Measurements from ENCODE around the gene RFX3.

RFX3 gene

GRCh38 chr9:3507395-3508077 lies 18.3 kb downstream of the RFX3 start:
- Histone ChIP-seq H3K36me3 (replicated peaks) (no peaks in the 10 kb centered on the region), H3K27ac (no peak overlapping the region), H3K27me3 (replicated peaks) (no peaks in the 10 kb centered on the region), H3K4me3 (ENCODE audit: low read depth, low read length) (no peak overlapping the region)
- no peak for DNase-seq
- in situ Hi-C loops (cut with HindIII; ENCODE audit: low pct_ligation_motif_present, low sequenced_read_pairs) = no loop called here
- TF ChIP-seq CTCF (IDR thresholded peaks at IDR 0.05; ENCODE audit: low read depth, low read length, missing control alignments) = no peak

GRCh38 chr9:3506164-3506563 lies 19.6 kb downstream of the RFX3 start:
- no peaks in the 10 kb centered on the region for H3K27me3 ChIP-seq (replicated peaks)
- H3K27ac ChIP-seq = no peak overlapping the region
- H3K4me3 ChIP-seq (ENCODE audit: low read depth, low read length) = no peak overlapping the region
- no peak for DNase-seq
- no peaks in the 10 kb centered on the region for H3K36me3 ChIP-seq (replicated peaks)
- TF ChIP-seq CTCF (IDR thresholded peaks at IDR 0.05; ENCODE audit: low read depth, low read length, missing control alignments) = no peak
- in situ Hi-C loops (cut with HindIII; ENCODE audit: low pct_ligation_motif_present, low sequenced_read_pairs) = no loop called here

- Histone ChIP-seq H3K4me3 (ENCODE audit: low read depth, low read length) (no peak overlapping the region), H3K36me3 (replicated peaks) (no peaks in the 10 kb centered on the region), H3K27me3 (replicated peaks) (no peaks in the 10 kb centered on the region), H3K27ac (no peak overlapping the region)
- TF ChIP-seq CTCF (IDR thresholded peaks at IDR 0.05; ENCODE audit: low read depth, low read length, missing control alignments) = no peak
- DNase-seq = peak; percentile 34
- in situ Hi-C loops (cut with HindIII; ENCODE audit: low pct_ligation_motif_present, low sequenced_read_pairs) = no loop called here
Measured at GRCh38 chr9:3502560-3503398, 23.0 kb downstream of the RFX3 start.

- Histone ChIP-seq H3K36me3 (replicated peaks) (no peaks in the 10 kb centered on the region), H3K27me3 (replicated peaks) (no peaks in the 10 kb centered on the region), H3K4me3 (ENCODE audit: low read depth, low read length) (no peak overlapping the region), H3K27ac (no peak overlapping the region)
- no peak for DNase-seq
- in situ Hi-C loops (cut with HindIII; ENCODE audit: low pct_ligation_motif_present, low sequenced_read_pairs) = no loop called here
- no peak for TF ChIP-seq CTCF (IDR thresholded peaks at IDR 0.05; ENCODE audit: low read depth, low read length, missing control alignments)
Measured at GRCh38 chr9:3500044-3500443, 25.8 kb downstream of the RFX3 start.

- peak; percentile 82 for DNase-seq
- in situ Hi-C loops (cut with HindIII; ENCODE audit: low pct_ligation_motif_present, low sequenced_read_pairs) = no loop called here
- Histone ChIP-seq H3K36me3 (replicated peaks) (no peaks in the 10 kb centered on the region), H3K27ac (peak overlapping the region; percentile 68), H3K27me3 (replicated peaks) (no peaks in the 10 kb centered on the region), H3K4me3 (ENCODE audit: low read depth, low read length) (no peak overlapping the region)
- no peak for TF ChIP-seq CTCF (IDR thresholded peaks at IDR 0.05; ENCODE audit: low read depth, low read length, missing control alignments)
Measured at GRCh38 chr9:3498691-3499090, 27.1 kb downstream of the RFX3 start.

Data from brain microvascular endothelial cell (primary cell).